Measurements from ENCODE around the gene DCLRE1A.

GRCh38 chr10:113849140-113849803 is 4.6 kb downstream of the DCLRE1A start:
- TF ChIP-seq CTCF (conservative IDR thresholded peaks at IDR 0.05; ENCODE audit: low read length) (no peak), EZH2phosphoT487 (IDR thresholded peaks at IDR 0.05; ENCODE audit: borderline replicate concordance, low read depth, low read length) (no peak)

All from OCI-LY7 (cell line).